HepG2 (cell line): ENCODE results near the gene POLR1E. TPM values are rescaled to one million over a fixed set of nuclear protein-coding genes. Genes with fewer than 3 reads are reported as not detected.

Experiments
- ATAC-seq: fragments of 200-7000 bp; cut with Tn5 transposase; 3 replicates; pipeline ENCODE4 v1.9.1; 2020; ENCODE audit warnings: mild to moderate bottlenecking, moderate library complexity
- BruUV-seq: library from RNA; stranded (reverse); fragments of 400-500 nt; replicated peaks from 2 replicates; lab custom pipeline; 2021; lab: Mats Ljungman, UMichigan
- CTCF ChIA-PET: fragments of 300-600 bp; formaldehyde crosslinking; extraction: SDS; loops from one replicate; lab custom pipeline; 2021; ENCODE audit warnings: low total read pairs, inconsistent platforms, low intra/inter-chr PET ratio; lab: Yijun Ruan, JAX
- POLR2A ChIA-PET: fragments of 350-600 bp; sonication (Branson Sonifier 250); formaldehyde crosslinking; loops from one replicate; lab custom pipeline; 2020; ENCODE audit warnings: antibody characterized with exemption, inconsistent platforms; lab: Yijun Ruan, JAX
- DNase-seq: peaks from one replicate; pipeline ENCODE4 v3.0.0-alpha.2; 2015; ENCODE audit warnings: low spot score
- FAIRE-seq: peaks from 3 replicates; lab custom pipeline; 2011; peaks lifted over from hg19 to GRCh38; lab: Jason Lieb, UNC
- H2AFZ ChIP-seq: one replicate; pipeline ENCODE4 v1.6.1; 2011; ENCODE audit warnings: low read length, inconsistent platforms
- H3K27ac ChIP-seq: fragments of 300-600 bp; 3 replicates; pipeline ENCODE4 v1.8.0; 2011; ENCODE audit warnings: mixed run types, mild to moderate bottlenecking, mixed read lengths, low read length, inconsistent platforms; ENCODE audit not compliant: insufficient read depth; ENCODE audit errors: extremely low read length
- H3K27me3 ChIP-seq, 2 experiments: fragments of 200-600 bp in 1 of 2; 2 replicates in 1 of 2; 3 replicates in 1 of 2; pipeline versions ENCODE4 v1.6.0 to v1.8.0; 2011; ENCODE audit warnings: low read length in 2 of 2, mild to moderate bottlenecking in 2 of 2, moderate library complexity in 2 of 2, inconsistent platforms in 1 of 2; ENCODE audit not compliant: insufficient read depth in 2 of 2, control insufficient read depth in 1 of 2
- H3K36me3 ChIP-seq, 2 experiments: fragments of 200-600 bp in 1 of 2; replicated peaks in 1 of 2; 2 replicates in 1 of 2; 3 replicates in 1 of 2; pipeline versions ENCODE4 v1.5.1 to v1.8.0; 2011; ENCODE audit warnings: low read length in 2 of 2, inconsistent platforms in 1 of 2; ENCODE audit not compliant: insufficient read depth in 2 of 2, control insufficient read depth in 1 of 2
- H3K4me1 ChIP-seq: 2 replicates; pipeline ENCODE4 v1.5.1; 2012; ENCODE audit warnings: low read length, inconsistent platforms; ENCODE audit not compliant: insufficient read depth
- H3K4me2 ChIP-seq: 2 replicates; pipeline ENCODE4 v1.6.0; 2011; ENCODE audit warnings: low read depth, low read length, inconsistent platforms
- H3K4me3 ChIP-seq, 3 experiments: fragments of 200-600 bp in 1 of 3; sonication (generic), shearing (Covaris generic) in 1 of 3; replicated peaks in 1 of 3; 2 replicates each; pipeline ENCODE4 v1.5.1; 2011 to 2016; ENCODE audit warnings: low read length in 3 of 3, inconsistent platforms in 2 of 3, low read depth in 2 of 3, mild to moderate bottlenecking in 2 of 3, control low read depth in 1 of 3, mixed read lengths in 1 of 3; ENCODE audit not compliant: insufficient read depth in 1 of 3
- H3K79me2 ChIP-seq: one replicate; pipeline ENCODE4 v1.6.1; 2011; ENCODE audit warnings: low read length, inconsistent platforms; ENCODE audit not compliant: insufficient read depth
- H3K9ac ChIP-seq: 2 replicates; pipeline ENCODE4 v1.6.0; 2011; ENCODE audit warnings: mild to moderate bottlenecking, low read depth, low read length, inconsistent platforms; ENCODE audit not compliant: insufficient read depth
- H3K9me3 ChIP-seq: 2 replicates; pipeline ENCODE4 v1.5.1; 2012; ENCODE audit warnings: mild to moderate bottlenecking, low read length
- H4K20me1 ChIP-seq: 2 replicates; pipeline ENCODE4 v1.6.0; 2011; ENCODE audit warnings: inconsistent platforms, mild to moderate bottlenecking, low read length, moderate library complexity; ENCODE audit not compliant: insufficient read depth
- ARNT ChIP-seq: fragments of 450-650 bp; IDR thresholded peaks from 2 replicates; pipeline ENCODE4 v1.6.1; 2017
- HCFC1 ChIP-seq: fragments of 150-350 bp; IDR thresholded peaks from 2 replicates; pipeline ENCODE4 v1.6.1; 2014; ENCODE audit warnings: low read depth, low read length
- PAXIP1 ChIP-seq: sonication (generic); formaldehyde crosslinking; conservative IDR thresholded peaks from 2 replicates; pipeline ENCODE4 v1.4.0; 2020; ENCODE audit warnings: mild to moderate bottlenecking, missing genetic modification reagents, moderate library complexity
- SIN3B ChIP-seq: fragments of 150-350 bp; IDR thresholded peaks from 2 replicates; pipeline ENCODE4 v1.6.1; 2014; ENCODE audit warnings: low read length
- SMYD3 ChIP-seq: sonication (generic); formaldehyde crosslinking; IDR thresholded peaks from 2 replicates; pipeline ENCODE4 v1.8.1; 2023; ENCODE audit warnings: mild to moderate bottlenecking, missing genetic modification reagents
- TAF15 ChIP-seq: fragments of 200-400 bp; formaldehyde crosslinking; IDR thresholded peaks from one replicate; pipeline ENCODE4 v1.6.1; 2018; ENCODE audit warnings: mild to moderate bottlenecking, low read depth, low read length; ENCODE audit not compliant: poor library complexity, severe bottlenecking
- TEAD3 ChIP-seq: optimal IDR thresholded peaks from 2 replicates; pipeline ENCODE3; 2016; ENCODE audit warnings: borderline replicate concordance
- ZNF335 ChIP-seq: sonication (generic); formaldehyde crosslinking; IDR thresholded peaks from 2 replicates; pipeline ENCODE4 v1.4.0; 2020; ENCODE audit warnings: missing genetic modification reagents
- ZNF589 ChIP-seq: sonication (generic); formaldehyde crosslinking; conservative IDR thresholded peaks from 2 replicates; pipeline ENCODE4 v1.8.0; 2022; ENCODE audit warnings: mild to moderate bottlenecking, moderate library complexity, missing genetic modification reagents
- WGBS: methylation state at CpG from one replicate; pipeline ENCODE4 v1.1.6; 2017; ENCODE audit warnings: low lambda C conversion rate; 5-methylcytosine and 5-hydroxymethylcytosine counted together
- in situ Hi-C: cut with HindIII; loops from 2 replicates; pipeline ENCODE4 v1.10.0; 2017; ENCODE audit warnings: low pct_unique_long_range_greater_than_20kb; ENCODE audit not compliant: extremely low pct_ligation_motif_present
- intact Hi-C: fragments of 100-400 bp; cut with micrococcal nuclease; formaldehyde crosslinking; loops from one replicate; pipeline ENCODE4 v1.10.0; 2022; ENCODE audit not compliant: unreplicated experiment
- polyA plus RNA-seq, 8 experiments: library from polyadenylated mRNA; depleted of rRNA in 3 of 8; stranded (reverse) in 7 of 8; unstranded in 1 of 8; fragments of >200 nt; fragmentation: Illumina TruSeq in 4 of 8; extraction: Trizol in 4 of 8; gene quantifications; 2 replicates each; pipeline versions ENCODE4 v1.2.1 to v1.2.3, GENCODE V29; 2011 to 2016; ENCODE audit warnings: low read depth in 4 of 8, missing spikeins in 1 of 8, mixed read lengths in 1 of 8; ENCODE audit not compliant: insufficient read depth in 1 of 8
- total RNA-seq, 5 experiments: library from RNA; depleted of rRNA; stranded (reverse); fragments of >200 nt; fragmentation: Illumina TruSeq; extraction: Trizol; gene quantifications; 2 replicates each; pipeline ENCODE4 v1.2.3, GENCODE V29; 2016; ENCODE audit warnings: low read depth in 1 of 5
- TF ChIP-seq, protein P1 (sequence below): sonication (generic); formaldehyde crosslinking; IDR thresholded peaks from 2 replicates; pipeline ENCODE4 v1.5.1; 2020; ENCODE audit warnings: missing genetic modification reagents, mild to moderate bottlenecking, borderline replicate concordance
- TF ChIP-seq, protein P2 (sequence below), 2 experiments: sonication (generic) in 1 of 2; formaldehyde crosslinking in 1 of 2; IDR thresholded peaks; 2 replicates each; pipeline versions ENCODE4 v1.4.0 to v1.6.1; 2018 to 2020; ENCODE audit warnings: missing genetic modification reagents in 2 of 2, borderline replicate concordance in 1 of 2, low read depth in 1 of 2, mild to moderate bottlenecking in 1 of 2, missing biosample characterization in 1 of 2
- TF ChIP-seq, protein P3 (sequence below): sonication (generic); formaldehyde crosslinking; IDR thresholded peaks from 2 replicates; pipeline ENCODE4 v1.9.0; 2021; ENCODE audit warnings: missing genetic modification reagents, mild to moderate bottlenecking, borderline replicate concordance

POLR1E gene
- total and polyA plus RNA-seq, 2 of the 13 experiments (the other 11 are each of a cell fraction or from before 2014, with no cell fraction given), result 23.0 to 37.8 TPM

GRCh38 chr9:37542488-37542887, 56.7 kb downstream of the POLR1E start:
- H3K27ac ChIP-seq, result no peak overlapping the region
- no peak for DNase-seq
- no peak for FAIRE-seq
- H3K79me2 ChIP-seq, result no peaks in the 10 kb centered on the region
- no peak for ATAC-seq
- H3K36me3 ChIP-seq, result peaks cover 0 to under 1% of the 10 kb centered on the region in 2 experiments; a peak in 2 of 5 replicates
- H2AFZ ChIP-seq, result no peak overlapping the region
- no peak overlapping the region for H3K4me3 ChIP-seq
- WGBS, result 95% methylated on average over 6 of the region's 6 CpGs
- no TSS peak for BruUV-seq
- H4K20me1 ChIP-seq, result no peaks in the 10 kb centered on the region
- no peak overlapping the region for H3K4me2 ChIP-seq
- intact Hi-C loops, result no loop called here
- H3K9me3 ChIP-seq, result no peaks in the 10 kb centered on the region
- ChIA-PET POLR2A (no interaction called here), CTCF (no interaction called here)
- no peaks in the 10 kb centered on the region for H3K27me3 ChIP-seq
- no peak overlapping the region for H3K9ac ChIP-seq
- in situ Hi-C loops, result no loop called here
- no peaks in the 10 kb centered on the region for H3K4me1 ChIP-seq
- TF ChIP-seq ZNF589 (CRISPR knock-in tag), result no peak
- no peak for TF ChIP-seq PAXIP1 (CRISPR knock-in tag)
- TF ChIP-seq, protein P1, sequence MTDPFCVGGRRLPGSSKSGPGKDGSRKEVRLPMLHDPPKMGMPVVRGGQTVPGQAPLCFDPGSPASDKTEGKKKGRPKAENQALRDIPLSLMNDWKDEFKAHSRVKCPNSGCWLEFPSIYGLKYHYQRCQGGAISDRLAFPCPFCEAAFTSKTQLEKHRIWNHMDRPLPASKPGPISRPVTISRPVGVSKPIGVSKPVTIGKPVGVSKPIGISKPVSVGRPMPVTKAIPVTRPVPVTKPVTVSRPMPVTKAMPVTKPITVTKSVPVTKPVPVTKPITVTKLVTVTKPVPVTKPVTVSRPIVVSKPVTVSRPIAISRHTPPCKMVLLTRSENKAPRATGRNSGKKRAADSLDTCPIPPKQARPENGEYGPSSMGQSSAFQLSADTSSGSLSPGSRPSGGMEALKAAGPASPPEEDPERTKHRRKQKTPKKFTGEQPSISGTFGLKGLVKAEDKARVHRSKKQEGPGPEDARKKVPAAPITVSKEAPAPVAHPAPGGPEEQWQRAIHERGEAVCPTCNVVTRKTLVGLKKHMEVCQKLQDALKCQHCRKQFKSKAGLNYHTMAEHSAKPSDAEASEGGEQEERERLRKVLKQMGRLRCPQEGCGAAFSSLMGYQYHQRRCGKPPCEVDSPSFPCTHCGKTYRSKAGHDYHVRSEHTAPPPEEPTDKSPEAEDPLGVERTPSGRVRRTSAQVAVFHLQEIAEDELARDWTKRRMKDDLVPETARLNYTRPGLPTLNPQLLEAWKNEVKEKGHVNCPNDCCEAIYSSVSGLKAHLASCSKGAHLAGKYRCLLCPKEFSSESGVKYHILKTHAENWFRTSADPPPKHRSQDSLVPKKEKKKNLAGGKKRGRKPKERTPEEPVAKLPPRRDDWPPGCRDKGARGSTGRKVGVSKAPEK (CRISPR knock-in tag), result no peak
- no peak for TF ChIP-seq SMYD3
- TF ChIP-seq, protein P2, sequence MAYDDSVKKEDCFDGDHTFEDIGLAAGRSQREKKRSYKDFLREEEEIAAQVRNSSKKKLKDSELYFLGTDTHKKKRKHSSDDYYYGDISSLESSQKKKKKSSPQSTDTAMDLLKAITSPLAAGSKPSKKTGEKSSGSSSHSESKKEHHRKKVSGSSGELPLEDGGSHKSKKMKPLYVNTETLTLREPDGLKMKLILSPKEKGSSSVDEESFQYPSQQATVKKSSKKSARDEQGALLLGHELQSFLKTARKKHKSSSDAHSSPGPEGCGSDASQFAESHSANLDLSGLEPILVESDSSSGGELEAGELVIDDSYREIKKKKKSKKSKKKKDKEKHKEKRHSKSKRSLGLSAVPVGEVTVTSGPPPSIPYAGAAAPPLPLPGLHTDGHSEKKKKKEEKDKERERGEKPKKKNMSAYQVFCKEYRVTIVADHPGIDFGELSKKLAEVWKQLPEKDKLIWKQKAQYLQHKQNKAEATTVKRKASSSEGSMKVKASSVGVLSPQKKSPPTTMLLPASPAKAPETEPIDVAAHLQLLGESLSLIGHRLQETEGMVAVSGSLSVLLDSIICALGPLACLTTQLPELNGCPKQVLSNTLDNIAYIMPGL (CRISPR knock-in tag; IDR thresholded peaks at IDR 0.05; ENCODE audit: borderline replicate concordance in 1 of 2, low read depth in 1 of 2), result no peak
- no peak for TF ChIP-seq ZNF335 (CRISPR knock-in tag)
- TF ChIP-seq TEAD3 (CRISPR knock-in tag), result no peak
- TF ChIP-seq HCFC1, result no peak
- no peak for TF ChIP-seq TAF15
- no peak for TF ChIP-seq ARNT
- no peak for TF ChIP-seq SIN3B
- TF ChIP-seq, protein P3, sequence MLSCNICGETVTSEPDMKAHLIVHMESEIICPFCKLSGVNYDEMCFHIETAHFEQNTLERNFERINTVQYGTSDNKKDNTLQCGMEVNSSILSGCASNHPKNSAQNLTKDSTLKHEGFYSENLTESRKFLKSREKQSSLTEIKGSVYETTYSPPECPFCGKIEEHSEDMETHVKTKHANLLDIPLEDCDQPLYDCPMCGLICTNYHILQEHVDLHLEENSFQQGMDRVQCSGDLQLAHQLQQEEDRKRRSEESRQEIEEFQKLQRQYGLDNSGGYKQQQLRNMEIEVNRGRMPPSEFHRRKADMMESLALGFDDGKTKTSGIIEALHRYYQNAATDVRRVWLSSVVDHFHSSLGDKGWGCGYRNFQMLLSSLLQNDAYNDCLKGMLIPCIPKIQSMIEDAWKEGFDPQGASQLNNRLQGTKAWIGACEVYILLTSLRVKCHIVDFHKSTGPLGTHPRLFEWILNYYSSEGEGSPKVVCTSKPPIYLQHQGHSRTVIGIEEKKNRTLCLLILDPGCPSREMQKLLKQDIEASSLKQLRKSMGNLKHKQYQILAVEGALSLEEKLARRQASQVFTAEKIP, result no peak
